ENCODE results near the gene C2.
"Not testable (repeated sequence)": the region's sequence is repeated elsewhere in the genome, so short reads cannot be mapped to it uniquely, and the experiment has no call there.

C2 gene

GRCh38 chr6:31980195-31980876 is 52.8 kb downstream of the C2 start:
- DNase-seq: not testable (repeated sequence)

- DNase-seq: not testable (repeated sequence)
Observed at GRCh38 chr6:31980998-31981397, 53.5 kb downstream of the C2 start.

- not testable (repeated sequence) for DNase-seq
Observed at GRCh38 chr6:31981744-31982143, 54.2 kb downstream of the C2 start, which contains the start of gene C4A. Gene C4A, plus strand, starts transcription at chr6:31982057. Its CDS starts 51 bp downstream, at chr6:31982108.

- not testable (repeated sequence) for DNase-seq
Observed at GRCh38 chr6:31989363-31989762, 61.8 kb downstream of the C2 start.

- not testable (repeated sequence) for DNase-seq
Observed at GRCh38 chr6:31994421-31994820, 66.9 kb downstream of the C2 start.

Data from activated CD4-positive, alpha-beta T cell treated with anti-CD3 and anti-CD28 coated beads for 1 hour (primary cell).